HG03280 (cell line): ENCODE measurements around the gene TBRG4.

Experiments used
- ATAC-seq: cut with Tn5 transposase; IDR thresholded peaks from one replicate; pipeline ENCODE4 v1.9.1; 2021; ENCODE audit warnings: mild to moderate bottlenecking, moderate library complexity; ENCODE audit not compliant: unreplicated experiment

TBRG4 gene

GRCh38 chr7:45092100-45092930 lies 19.2 kb downstream of the TBRG4 start:
- ATAC-seq: no peak

GRCh38 chr7:45089341-45089891 lies 22.1 kb downstream of the TBRG4 start:
- ATAC-seq: no peak

GRCh38 chr7:45088821-45089340 lies 22.6 kb downstream of the TBRG4 start, which contains the start of gene NACAD:
Gene NACAD (minus strand): TSS chr7:45088969. CDS start chr7:45088894, 75 bp downstream.
- ATAC-seq: no peak

- ATAC-seq: no peak
Observed at GRCh38 chr7:45088146-45088701, 23.3 kb downstream of the TBRG4 start.

- no peak for ATAC-seq
Observed at GRCh38 chr7:45087301-45088145, 24.0 kb downstream of the TBRG4 start.

GRCh38 chr7:45086331-45087065 lies 25.0 kb downstream of the TBRG4 start:
- no peak for ATAC-seq

- no peak for ATAC-seq
Observed at GRCh38 chr7:45085619-45086200, 25.8 kb downstream of the TBRG4 start.

GRCh38 chr7:45084901-45085618 lies 26.4 kb downstream of the TBRG4 start:
- ATAC-seq: no peak

- no peak for ATAC-seq
Observed at GRCh38 chr7:45084336-45084735, 27.2 kb downstream of the TBRG4 start.

GRCh38 chr7:45082831-45083331 lies 28.6 kb downstream of the TBRG4 start:
- ATAC-seq: no peak

GRCh38 chr7:45082031-45082830 lies 29.3 kb downstream of the TBRG4 start:
- ATAC-seq: no peak

- no peak for ATAC-seq
Observed at GRCh38 chr7:45081670-45081974, 29.9 kb downstream of the TBRG4 start.

GRCh38 chr7:45080958-45081669 lies 30.4 kb downstream of the TBRG4 start:
- no peak for ATAC-seq

GRCh38 chr7:45080265-45080957 lies 31.1 kb downstream of the TBRG4 start:
- no peak for ATAC-seq

- no peak for ATAC-seq
Observed at GRCh38 chr7:45078125-45078681, 33.3 kb downstream of the TBRG4 start.

GRCh38 chr7:45077579-45077978 lies 33.9 kb downstream of the TBRG4 start:
- ATAC-seq: no peak

GRCh38 chr7:45076946-45077345 lies 34.6 kb downstream of the TBRG4 start:
- ATAC-seq: no peak
